ENCODE results near the gene GRAP2.

GRCh38 chr22:40001800-40002577 is 101.1 kb downstream of the GRAP2 start:
- TF ChIP-seq CTCF (IDR thresholded peaks at IDR 0.05) (no peak), EZH2 (IDR thresholded peaks at IDR 0.05; ENCODE audit: borderline replicate concordance, insufficient read depth, low read depth, low read length, poor library complexity, severe bottlenecking) (no peak)
